MCF 10A (cell line): ENCODE results near the gene HSPA1B. TPM values are rescaled to one million over a fixed set of nuclear protein-coding genes. Genes with fewer than 3 reads are reported as not detected.
"Not testable (repeated sequence)": the region's sequence is repeated elsewhere in the genome, so short reads cannot be mapped to it uniquely, and the experiment has no call there.

Experiments
- BruUV-seq: library from RNA; stranded (reverse); fragments of 400-500 nt; replicated peaks from 2 replicates; lab custom pipeline; 2021; lab: Mats Ljungman, UMichigan
- CTCF ChIA-PET: fragments of 300-600 bp; sonication (Branson Sonifier 250); formaldehyde crosslinking; extraction: SDS; loops from one replicate; lab custom pipeline; 2021; ENCODE audit warnings: antibody characterized with exemption, inconsistent platforms; lab: Yijun Ruan, JAX
- POLR2A ChIA-PET: fragments of 300-600, 350-650 bp; sonication (Branson Sonifier 250); formaldehyde crosslinking; extraction: SDS; loops from one replicate; lab custom pipeline; 2020; ENCODE audit warnings: antibody characterized with exemption, inconsistent platforms; lab: Yijun Ruan, JAX
- DNase-seq: peaks from one replicate; pipeline ENCODE4 v3.0.0-alpha.2; 2018; ENCODE audit not compliant: unreplicated experiment
- H3K27ac Mint-ChIP-seq: one replicate; pipeline ENCODE4 v1.8.0; 2022; ENCODE audit warnings: mild to moderate bottlenecking, low read depth, mixed read lengths; ENCODE audit not compliant: unreplicated experiment
- H3K27me3 Mint-ChIP-seq: one replicate; pipeline ENCODE4 v1.8.0; 2022; ENCODE audit warnings: mixed read lengths; ENCODE audit not compliant: insufficient read depth, unreplicated experiment
- H3K36me3 Mint-ChIP-seq: one replicate; pipeline ENCODE4 v1.8.0; 2022; ENCODE audit warnings: mild to moderate bottlenecking, moderate library complexity, mixed read lengths; ENCODE audit not compliant: insufficient read depth, unreplicated experiment
- H3K4me1 Mint-ChIP-seq: one replicate; pipeline ENCODE4 v1.8.0; 2022; ENCODE audit warnings: mixed read lengths; ENCODE audit not compliant: insufficient read depth, unreplicated experiment
- H3K4me3 Mint-ChIP-seq: one replicate; pipeline ENCODE4 v1.8.0; 2022; ENCODE audit warnings: mild to moderate bottlenecking, moderate library complexity, mixed read lengths; ENCODE audit not compliant: unreplicated experiment
- H3K9me3 Mint-ChIP-seq: one replicate; pipeline ENCODE4 v1.8.0; 2022; ENCODE audit warnings: mixed read lengths; ENCODE audit not compliant: unreplicated experiment
- intact Hi-C: fragments of 100-400 bp; cut with micrococcal nuclease; formaldehyde crosslinking; loops from 2 replicates; pipeline ENCODE4 v1.14.1; 2022
- total RNA-seq: library from RNA; stranded (reverse); gene quantifications from 2 replicates; pipeline ENCODE4 v1.2.3, GENCODE V29; 2022
- TF ChIP-seq, protein P1 (sequence below): fragments of 200-600 bp; IDR thresholded peaks from one replicate; pipeline ENCODE4 v1.8.0; 2022; ENCODE audit warnings: antibody characterized with exemption, mild to moderate bottlenecking; ENCODE audit not compliant: unreplicated experiment

Gene HSPA1B
- total RNA-seq, 1 experiment from 2014 or later = 29.8 TPM

DNA sequence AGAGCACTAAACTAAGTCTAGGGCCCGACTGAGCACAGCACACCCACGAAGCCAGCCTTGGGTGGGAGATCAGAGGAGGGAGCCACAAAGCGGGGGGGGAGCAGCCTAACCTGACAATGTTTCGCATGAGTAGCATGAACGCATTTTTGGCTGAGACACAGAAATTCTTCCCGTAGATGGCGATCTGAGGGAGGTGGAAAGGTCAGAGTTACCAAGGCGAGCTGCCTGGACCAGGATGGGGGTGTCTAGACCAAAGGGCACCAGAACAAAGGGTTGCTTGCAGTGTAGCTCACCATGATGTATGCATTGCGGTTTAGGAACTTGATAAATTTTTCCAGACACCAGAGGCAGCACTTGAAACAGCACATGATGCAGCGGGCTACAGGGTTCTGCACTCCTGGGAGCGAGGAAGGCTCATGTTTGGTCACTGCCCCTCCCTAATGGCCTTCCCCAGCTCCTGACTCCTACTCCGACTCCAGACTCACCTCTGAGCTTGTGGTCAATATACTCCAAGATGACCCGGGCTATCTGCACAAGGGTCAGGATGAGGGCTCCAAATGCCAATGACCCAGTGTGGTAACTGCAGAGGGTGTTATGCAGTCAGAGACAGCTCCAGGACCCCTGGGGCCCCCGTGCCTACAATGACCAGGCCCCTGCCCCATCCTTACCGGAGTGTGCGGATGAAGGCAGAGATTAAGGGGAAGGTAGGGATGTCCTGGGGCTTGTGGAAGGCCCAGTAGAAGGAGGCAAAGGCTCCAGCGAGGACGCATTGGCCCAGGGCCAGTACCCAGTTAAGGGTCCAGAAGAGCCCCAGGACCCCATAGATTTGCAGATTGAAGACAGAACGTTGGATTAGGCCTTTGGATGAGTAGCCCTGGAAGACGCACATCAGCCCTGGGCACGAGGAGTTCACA lies 37.9 kb downstream of the HSPA1B start:
- ChIA-PET CTCF (interaction anchor here (0.6 to 1.1 kb wide), 3 partner anchors 18 to 35 kb away, joined by 3 to 5 read pairs (median 3); no protein-coding TSS in a partner anchor), POLR2A (interaction anchor here (0.5 to 1.8 kb wide), 3 partner anchors 34 to 190 kb away, joined by 3 to 4 read pairs (median 3); no protein-coding TSS in a partner anchor)
- no peak overlapping the region for H3K27ac Mint-ChIP-seq

GRCh38 chr6:31868658-31868971 lies 41.1 kb downstream of the HSPA1B start:
- H3K4me3 Mint-ChIP-seq, H3K27me3 Mint-ChIP-seq, H3K36me3 Mint-ChIP-seq, H3K9me3 Mint-ChIP-seq, H3K4me1 Mint-ChIP-seq, H3K27ac Mint-ChIP-seq, DNase-seq, intact Hi-C loops, BruUV-seq: not testable (repeated sequence)
- POLR2A ChIA-PET = interaction anchor here (0.6 to 1.4 kb wide), 4 partner anchors 30 to 137 kb away, joined by 3 to 5 read pairs (median 4); partner anchors contain the start of genes HSPA1A and HSPA1L
- CTCF ChIA-PET = interaction anchor here (0.6 to 0.9 kb wide), 3 partner anchors 15 to 957 kb away, joined by 3 to 4 read pairs (median 4); no protein-coding TSS in a partner anchor

More for the DNA sequence above, 37.9 kb downstream of the HSPA1B start:
- H3K27me3 Mint-ChIP-seq = no peaks in the 10 kb centered on the region
- TF ChIP-seq, protein P1, sequence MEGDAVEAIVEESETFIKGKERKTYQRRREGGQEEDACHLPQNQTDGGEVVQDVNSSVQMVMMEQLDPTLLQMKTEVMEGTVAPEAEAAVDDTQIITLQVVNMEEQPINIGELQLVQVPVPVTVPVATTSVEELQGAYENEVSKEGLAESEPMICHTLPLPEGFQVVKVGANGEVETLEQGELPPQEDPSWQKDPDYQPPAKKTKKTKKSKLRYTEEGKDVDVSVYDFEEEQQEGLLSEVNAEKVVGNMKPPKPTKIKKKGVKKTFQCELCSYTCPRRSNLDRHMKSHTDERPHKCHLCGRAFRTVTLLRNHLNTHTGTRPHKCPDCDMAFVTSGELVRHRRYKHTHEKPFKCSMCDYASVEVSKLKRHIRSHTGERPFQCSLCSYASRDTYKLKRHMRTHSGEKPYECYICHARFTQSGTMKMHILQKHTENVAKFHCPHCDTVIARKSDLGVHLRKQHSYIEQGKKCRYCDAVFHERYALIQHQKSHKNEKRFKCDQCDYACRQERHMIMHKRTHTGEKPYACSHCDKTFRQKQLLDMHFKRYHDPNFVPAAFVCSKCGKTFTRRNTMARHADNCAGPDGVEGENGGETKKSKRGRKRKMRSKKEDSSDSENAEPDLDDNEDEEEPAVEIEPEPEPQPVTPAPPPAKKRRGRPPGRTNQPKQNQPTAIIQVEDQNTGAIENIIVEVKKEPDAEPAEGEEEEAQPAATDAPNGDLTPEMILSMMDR = no peak
- no peak overlapping the region for H3K4me3 Mint-ChIP-seq
- no peak for DNase-seq
- peaks cover 7% of the 10 kb centered on the region for H3K36me3 Mint-ChIP-seq
- no peaks in the 10 kb centered on the region for H3K9me3 Mint-ChIP-seq
- H3K4me1 Mint-ChIP-seq = peaks cover 10% of the 10 kb centered on the region
- no TSS peak for BruUV-seq
- intact Hi-C loops = no loop called here

DNA sequence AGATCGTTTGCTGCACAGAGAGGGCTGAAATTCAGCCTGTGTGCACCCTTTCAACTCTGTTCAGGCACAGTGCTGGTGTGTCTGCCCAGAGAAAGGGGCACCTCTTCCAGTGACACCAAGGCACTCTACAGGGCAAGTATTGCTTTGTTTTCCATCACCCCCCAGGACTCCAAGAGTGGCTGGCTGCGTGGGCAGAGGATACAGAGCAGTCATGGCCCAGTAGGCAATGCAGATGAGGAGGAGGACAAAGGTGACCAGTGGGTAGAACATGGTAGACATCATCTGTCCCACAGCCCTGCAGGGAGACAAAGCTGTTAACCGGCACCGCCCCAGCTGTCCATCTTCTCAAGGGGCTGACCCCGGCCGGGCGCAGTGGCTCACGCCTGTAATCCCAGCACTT lies 41.8 kb downstream of the HSPA1B start:
- BruUV-seq = no TSS peak

GRCh38 chr6:31870385-31870921 lies 42.9 kb downstream of the HSPA1B start:
- ChIA-PET CTCF (interaction anchor here (1.1 kb wide), 1 partner anchor 17 kb away, joined by 4 read pairs; no protein-coding TSS in a partner anchor), POLR2A (no interaction called here)
- DNase-seq = no peak
- Mint-ChIP-seq H3K4me3 (no peak overlapping the region), H3K9me3 (no peaks in the 10 kb centered on the region), H3K27ac (no peak overlapping the region), H3K36me3 (no peaks in the 10 kb centered on the region), H3K27me3 (no peaks in the 10 kb centered on the region), H3K4me1 (no peaks in the 10 kb centered on the region)
- intact Hi-C loops = no loop called here
- no TSS peak for BruUV-seq
- TF ChIP-seq, protein P1 = no peak

More for the DNA sequence above, 41.8 kb downstream of the HSPA1B start:
- Mint-ChIP-seq H3K9me3 (no peaks in the 10 kb centered on the region), H3K4me3 (no peak overlapping the region), H3K36me3 (no peaks in the 10 kb centered on the region), H3K27ac (no peak overlapping the region), H3K4me1 (no peaks in the 10 kb centered on the region), H3K27me3 (no peaks in the 10 kb centered on the region)
- intact Hi-C loops = no loop called here
- ChIA-PET POLR2A (no interaction called here), CTCF (interaction anchor here (0.6 kb wide), 1 partner anchor 81 kb away, joined by 3 read pairs; no protein-coding TSS in a partner anchor)
- DNase-seq = no peak
- TF ChIP-seq, protein P1 = no peak
